C1 segment of cervical spinal cord (tissue), 14 donors: ENCODE measurements around the gene PRSS57.

ENCODE experiments used
- DNase-seq, 14 donors: peaks; one replicate each; lab custom pipeline; 2025; lab: John Stamatoyannopoulos, UW

Gene PRSS57

GRCh38 chr19:652467-653389 lies 42.5 kb downstream of the PRSS57 start:
- no peak for DNase-seq

- DNase-seq = no peak
Observed at GRCh38 chr19:651991-652390, 43.3 kb downstream of the PRSS57 start.

GRCh38 chr19:651114-651818 lies 44.0 kb downstream of the PRSS57 start:
- no peak for DNase-seq

GRCh38 chr19:650121-650520 lies 45.1 kb downstream of the PRSS57 start:
- DNase-seq = no peak

- no peak for DNase-seq
Observed at GRCh38 chr19:648904-649801, 46.1 kb downstream of the PRSS57 start.

GRCh38 chr19:648305-648704 lies 46.9 kb downstream of the PRSS57 start:
- DNase-seq = no peak

GRCh38 chr19:647566-648284 lies 47.5 kb downstream of the PRSS57 start:
- DNase-seq = no peak

GRCh38 chr19:646779-647565 lies 48.3 kb downstream of the PRSS57 start:
- DNase-seq = no peak

- DNase-seq = no peak
Observed at GRCh38 chr19:645912-646778, 49.1 kb downstream of the PRSS57 start.

- no peak for DNase-seq
Observed at GRCh38 chr19:644789-645188, 50.5 kb downstream of the PRSS57 start.

- no peak for DNase-seq
Observed at GRCh38 chr19:644363-644762, 50.9 kb downstream of the PRSS57 start.

GRCh38 chr19:643736-644135 lies 51.5 kb downstream of the PRSS57 start:
- no peak for DNase-seq

- no peak for DNase-seq
Observed at GRCh38 chr19:642767-643727, 52.2 kb downstream of the PRSS57 start.

- DNase-seq = no peak
Observed at GRCh38 chr19:641702-642101, 53.5 kb downstream of the PRSS57 start.

GRCh38 chr19:640606-641189 lies 54.6 kb downstream of the PRSS57 start:
- no peak for DNase-seq

GRCh38 chr19:640161-640558 lies 55.1 kb downstream of the PRSS57 start:
- DNase-seq = no peak

GRCh38 chr19:639253-640160 lies 55.7 kb downstream of the PRSS57 start, which contains the start of gene FGF22:
TSS of gene FGF22 (plus strand) at chr19:639879. CDS start at chr19:639926, 47 bp downstream.
- peak; percentile 31 to 92 (median 84) for DNase-seq
